Loucy (cell line): ENCODE measurements around the gene CTU1.

ENCODE experiments used
- CTCF ChIP-seq: fragments of 200-600 bp; sonication (generic); conservative IDR thresholded peaks from 2 replicates; pipeline ENCODE4 v1.5.1; 2014; ENCODE audit warnings: mild to moderate bottlenecking, antibody characterized with exemption, low read length
- EZH2phosphoT487 ChIP-seq: fragments of 200-600 bp; IDR thresholded peaks from 2 replicates; pipeline ENCODE4 v1.6.1; 2018; ENCODE audit warnings: antibody characterized with exemption, mild to moderate bottlenecking, moderate library complexity, borderline replicate concordance

GRCh38 chr19:51094696-51095279, 13.4 kb downstream of the CTU1 start:
- TF ChIP-seq CTCF (peak; percentile 70), EZH2phosphoT487 (no peak)
